HCT116 (cell line): ENCODE data around the gene PRND. TPM values are rescaled to one million over a fixed set of nuclear protein-coding genes. Genes with fewer than 3 reads are reported as not detected.

Experiments
- ATAC-seq: fragments of 200-7000 bp; cut with Tn5 transposase; 2 replicates; pipeline ENCODE4 v1.9.1; 2020; ENCODE audit warnings: mild to moderate bottlenecking, moderate library complexity
- BruUV-seq: library from RNA; stranded (reverse); fragments of 400-500 nt; replicated peaks from 2 replicates; lab custom pipeline; 2021; lab: Mats Ljungman, UMichigan
- CTCF ChIA-PET: fragments of 300-600 bp; sonication (Branson Sonifier 250); formaldehyde crosslinking; loops from one replicate; lab custom pipeline; 2021; ENCODE audit warnings: antibody characterized with exemption; lab: Charles Lee
- POLR2A ChIA-PET: fragments of 300-600, 350-600 bp; sonication (Branson Sonifier 250); formaldehyde crosslinking; loops from one replicate; lab custom pipeline; 2021; ENCODE audit warnings: antibody characterized with exemption; lab: Charles Lee
- RAD21 ChIA-PET, 2 experiments: fragments of 300-600 bp; sonication (Branson Sonifier 250); formaldehyde crosslinking; loops; one replicate each; lab custom pipeline; 2023; ENCODE audit warnings: low total read pairs in 2 of 2; ENCODE audit not compliant: uncharacterized antibody in 2 of 2, unreplicated experiment in 2 of 2, low non-redundant PET in 1 of 2; lab: Charles Lee
- DNase-seq: peaks from one replicate; pipeline ENCODE4 v3.0.0-alpha.2; 2010; ENCODE audit warnings: low read depth, low spot score
- H2AFZ ChIP-seq: fragments of 200-600 bp; shearing (Covaris generic), sonication (generic); 2 replicates; pipeline ENCODE4 v1.6.1; 2017; ENCODE audit warnings: low read depth, mixed run types, mixed read lengths, antibody characterized with exemption, low read length; ENCODE audit not compliant: poor library complexity, severe bottlenecking
- H3K27ac ChIP-seq: 2 replicates; pipeline ENCODE4 v1.5.1; 2012; ENCODE audit warnings: low read depth, low read length
- H3K27me3 ChIP-seq: fragments of 200-600 bp; sonication (generic); 2 replicates; pipeline ENCODE4 v1.6.1; 2016; ENCODE audit warnings: mixed run types, low read length, mixed read lengths; ENCODE audit not compliant: insufficient read depth
- H3K36me3 ChIP-seq, 2 experiments: fragments of 200-500 bp in 1 of 2; fragments of 200-600 bp in 1 of 2; sonication (Bioruptor generic) in 1 of 2; sonication (generic) in 1 of 2; 2 replicates each; pipeline versions ENCODE4 v1.5.1 to v1.6.1; 2014 to 2016; ENCODE audit warnings: low read length in 2 of 2, inconsistent platforms in 1 of 2, mixed read lengths in 1 of 2, mixed run types in 1 of 2; ENCODE audit not compliant: insufficient read depth in 2 of 2, control insufficient read depth in 1 of 2
- H3K4me1 ChIP-seq, 2 experiments: fragments of 200-600 bp in 1 of 2; sonication (generic) in 1 of 2; 2 replicates each; pipeline versions ENCODE4 v1.5.1 to v1.6.1; 2012 to 2017; ENCODE audit warnings: low read length in 2 of 2, inconsistent platforms in 1 of 2, mild to moderate bottlenecking in 1 of 2, mixed read lengths in 1 of 2, mixed run types in 1 of 2, moderate library complexity in 1 of 2; ENCODE audit not compliant: insufficient read depth in 2 of 2, control insufficient read depth in 1 of 2
- H3K4me2 ChIP-seq: fragments of 200-600 bp; sonication (generic); 2 replicates; pipeline ENCODE4 v1.6.1; 2017; ENCODE audit warnings: mixed run types, low read length, mixed read lengths
- H3K4me3 ChIP-seq, 2 experiments: fragments of 200-600 bp in 1 of 2; sonication (generic) in 1 of 2; replicated peaks in 1 of 2; 2 replicates each; pipeline ENCODE4 v1.5.1; 2011 to 2016; ENCODE audit warnings: low read length in 2 of 2, control low read depth in 1 of 2, low read depth in 1 of 2, mild to moderate bottlenecking in 1 of 2, mixed read lengths in 1 of 2, mixed run types in 1 of 2
- H3K79me2 ChIP-seq: fragments of 200-600 bp; sonication (generic); 2 replicates; pipeline ENCODE4 v1.6.1; 2017; ENCODE audit warnings: mild to moderate bottlenecking, mixed run types, low read length, moderate library complexity, mixed read lengths; ENCODE audit not compliant: insufficient read depth
- H3K9ac ChIP-seq: fragments of 200-600 bp; sonication (generic); 2 replicates; pipeline ENCODE4 v1.6.1; 2016; ENCODE audit warnings: low read length, mixed read lengths
- H3K9me2 ChIP-seq: fragments of 200-600 bp; sonication (generic), shearing (Covaris generic); 2 replicates; pipeline ENCODE4 v1.6.1; 2017; ENCODE audit warnings: mixed run types, mild to moderate bottlenecking, moderate library complexity; ENCODE audit not compliant: insufficient read depth
- H3K9me3 ChIP-seq, 2 experiments: fragments of 200-500 bp in 1 of 2; fragments of 200-600 bp in 1 of 2; sonication (Bioruptor generic) in 1 of 2; sonication (generic) in 1 of 2; 2 replicates each; pipeline ENCODE4 v1.6.1; 2014 to 2017; ENCODE audit warnings: low read length in 2 of 2, mixed read lengths in 2 of 2, inconsistent platforms in 1 of 2, low read depth in 1 of 2, mild to moderate bottlenecking in 1 of 2, mixed run types in 1 of 2, moderate library complexity in 1 of 2; ENCODE audit not compliant: control insufficient read depth in 1 of 2, insufficient read depth in 1 of 2
- H4K20me1 ChIP-seq: fragments of 200-600 bp; sonication (generic), shearing (Covaris generic); 2 replicates; pipeline ENCODE4 v1.6.1; 2017; ENCODE audit warnings: mixed run types, mild to moderate bottlenecking, moderate library complexity; ENCODE audit not compliant: insufficient read depth
- CBX3 ChIP-seq: IDR thresholded peaks from 2 replicates; pipeline ENCODE4 v1.6.1; 2012; ENCODE audit warnings: low read depth
- CTCF ChIP-seq, 3 experiments: fragments of 200-600 bp in 1 of 3; sonication (generic) in 1 of 3; IDR thresholded peaks in 2 of 3; conservative IDR thresholded peaks in 1 of 3; 2 replicates each; pipeline ENCODE4 v1.5.1; 2012 to 2017; ENCODE audit warnings: low read depth in 2 of 3, low read length in 2 of 3, antibody characterized with exemption in 1 of 3, borderline replicate concordance in 1 of 3, control low read depth in 1 of 3, mild to moderate bottlenecking in 1 of 3, mixed read lengths in 1 of 3, mixed run types in 1 of 3, moderate library complexity in 1 of 3; ENCODE audit not compliant: insufficient read depth in 1 of 3
- ELF1 ChIP-seq: IDR thresholded peaks from 2 replicates; pipeline ENCODE4 v1.6.1; 2012; ENCODE audit warnings: low read depth, borderline replicate concordance
- EZH2 ChIP-seq: fragments of 200-600 bp; sonication (generic); IDR thresholded peaks from 2 replicates; pipeline ENCODE4 v1.6.1; 2017; ENCODE audit warnings: antibody characterized with exemption, mixed run types
- EZH2phosphoT487 ChIP-seq: fragments of 200-600 bp; IDR thresholded peaks from 2 replicates; pipeline ENCODE4 v1.6.1; 2018; ENCODE audit warnings: antibody characterized with exemption, borderline replicate concordance
- FOSL1 ChIP-seq: IDR thresholded peaks from 2 replicates; pipeline ENCODE4 v1.6.1; 2012; ENCODE audit warnings: low read depth
- JUND ChIP-seq: IDR thresholded peaks from 2 replicates; pipeline ENCODE4 v1.6.1; 2012
- POLR2A ChIP-seq: IDR thresholded peaks from 2 replicates; pipeline ENCODE4 v1.7.0; 2011; ENCODE audit warnings: borderline replicate concordance; ENCODE audit not compliant: insufficient read depth, insufficient read length; ENCODE audit errors: extremely low read depth
- POLR2AphosphoS5 ChIP-seq: IDR thresholded peaks from 2 replicates; pipeline ENCODE4 v1.6.1; 2011; ENCODE audit warnings: mild to moderate bottlenecking, low read depth, low read length, moderate library complexity
- RAD21 ChIP-seq: IDR thresholded peaks from 2 replicates; pipeline ENCODE4 v1.6.1; 2012; ENCODE audit warnings: low read depth, mild to moderate bottlenecking
- SIN3A ChIP-seq: IDR thresholded peaks from 2 replicates; pipeline ENCODE4 v1.6.1; 2012; ENCODE audit warnings: low read depth
- SP1 ChIP-seq: IDR thresholded peaks from 2 replicates; pipeline ENCODE4 v1.6.1; 2012; ENCODE audit warnings: low read depth
- SRF ChIP-seq: IDR thresholded peaks from 2 replicates; pipeline ENCODE4 v1.6.1; 2012; ENCODE audit warnings: low read depth
- TCF7L2 ChIP-seq: IDR thresholded peaks from 2 replicates; pipeline ENCODE4 v1.7.0; 2011; ENCODE audit warnings: borderline replicate concordance, inconsistent platforms; ENCODE audit not compliant: insufficient read depth, insufficient read length; ENCODE audit errors: extremely low read depth
- YY1 ChIP-seq: IDR thresholded peaks from 2 replicates; pipeline ENCODE4 v1.6.1; 2011; ENCODE audit warnings: low read length, low read depth, moderate library complexity, mild to moderate bottlenecking; ENCODE audit not compliant: insufficient replicate concordance; ENCODE audit errors: extremely low read depth
- ZFX ChIP-seq: fragments of 450-650 bp; IDR thresholded peaks from 2 replicates; pipeline ENCODE4 v1.6.1; 2017
- intact Hi-C: fragments of 100-400 bp; cut with micrococcal nuclease; formaldehyde crosslinking; loops from 2 replicates; pipeline ENCODE4 v1.10.0; 2022
- total RNA-seq: library from RNA; stranded (reverse); gene quantifications from one replicate; pipeline ENCODE4 v1.2.1, GENCODE V29; 2021; ENCODE audit not compliant: unreplicated experiment
- TF ChIP-seq, protein P1 (sequence below): IDR thresholded peaks from 2 replicates; pipeline ENCODE4 v1.6.1; 2011; ENCODE audit warnings: mild to moderate bottlenecking, low read length, moderate library complexity; ENCODE audit not compliant: insufficient replicate concordance; ENCODE audit errors: extremely low read depth
- TF ChIP-seq, protein P2 (sequence below): IDR thresholded peaks from 2 replicates; pipeline ENCODE4 v1.6.1; 2012
- TF ChIP-seq, protein P3 (sequence below): IDR thresholded peaks from 2 replicates; pipeline ENCODE4 v1.6.1; 2012; ENCODE audit warnings: low read depth
- TF ChIP-seq, protein P4 (sequence below): IDR thresholded peaks from 2 replicates; pipeline ENCODE4 v1.6.1; 2012

The PRND gene
- total RNA-seq, 1 experiment from 2014 or later: not detected

DNA sequence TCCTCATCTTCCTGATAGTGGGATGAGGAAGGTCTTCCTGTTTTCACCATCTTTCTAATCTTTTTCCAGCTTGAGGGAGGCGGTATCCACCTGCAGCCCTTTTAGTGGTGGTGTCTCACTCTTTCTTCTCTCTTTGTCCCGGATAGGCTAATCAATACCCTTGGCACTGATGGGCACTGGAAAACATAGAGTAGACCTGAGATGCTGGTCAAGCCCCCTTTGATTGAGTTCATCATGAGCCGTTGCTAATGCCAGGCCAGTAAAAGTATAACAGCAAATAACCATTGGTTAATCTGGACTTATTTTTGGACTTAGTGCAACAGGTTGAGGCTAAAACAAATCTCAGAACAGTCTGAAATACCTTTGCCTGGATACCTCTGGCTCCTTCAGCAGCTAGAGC is 21.8 kb upstream of the PRND start:
- Histone ChIP-seq H3K4me3 (no peak overlapping the region), H3K27ac (no peak overlapping the region), H2AFZ (no peak overlapping the region), H3K79me2 (peaks cover 46% of the 10 kb centered on the region)
- intact Hi-C loops: no loop called here
- RAD21 ChIA-PET: no interaction called here
- TF ChIP-seq EZH2phosphoT487 (no peak), YY1 (no peak), TCF7L2 (no peak), CBX3 (no peak), SP1 (no peak), RAD21 (no peak), SIN3A (no peak), POLR2A (no peak), ELF1 (no peak), SRF (no peak), EZH2 (no peak), FOSL1 (no peak), CTCF (IDR thresholded peaks at IDR 0.05 in 2 of 3, conservative IDR thresholded peaks at IDR 0.05 in 1 of 3; ENCODE audit: borderline replicate concordance in 1 of 3, insufficient read depth in 1 of 3, low read depth in 2 of 3, low read length in 2 of 3) (no peak), JUND (no peak), POLR2AphosphoS5 (no peak), ZFX (no peak)
- TF ChIP-seq, protein P1, sequence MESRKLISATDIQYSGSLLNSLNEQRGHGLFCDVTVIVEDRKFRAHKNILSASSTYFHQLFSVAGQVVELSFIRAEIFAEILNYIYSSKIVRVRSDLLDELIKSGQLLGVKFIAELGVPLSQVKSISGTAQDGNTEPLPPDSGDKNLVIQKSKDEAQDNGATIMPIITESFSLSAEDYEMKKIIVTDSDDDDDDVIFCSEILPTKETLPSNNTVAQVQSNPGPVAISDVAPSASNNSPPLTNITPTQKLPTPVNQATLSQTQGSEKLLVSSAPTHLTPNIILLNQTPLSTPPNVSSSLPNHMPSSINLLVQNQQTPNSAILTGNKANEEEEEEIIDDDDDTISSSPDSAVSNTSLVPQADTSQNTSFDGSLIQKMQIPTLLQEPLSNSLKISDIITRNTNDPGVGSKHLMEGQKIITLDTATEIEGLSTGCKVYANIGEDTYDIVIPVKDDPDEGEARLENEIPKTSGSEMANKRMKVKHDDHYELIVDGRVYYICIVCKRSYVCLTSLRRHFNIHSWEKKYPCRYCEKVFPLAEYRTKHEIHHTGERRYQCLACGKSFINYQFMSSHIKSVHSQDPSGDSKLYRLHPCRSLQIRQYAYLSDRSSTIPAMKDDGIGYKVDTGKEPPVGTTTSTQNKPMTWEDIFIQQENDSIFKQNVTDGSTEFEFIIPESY: no peak
- TF ChIP-seq, protein P2, sequence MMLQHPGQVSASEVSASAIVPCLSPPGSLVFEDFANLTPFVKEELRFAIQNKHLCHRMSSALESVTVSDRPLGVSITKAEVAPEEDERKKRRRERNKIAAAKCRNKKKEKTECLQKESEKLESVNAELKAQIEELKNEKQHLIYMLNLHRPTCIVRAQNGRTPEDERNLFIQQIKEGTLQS: no peak
- TF ChIP-seq, protein P3, sequence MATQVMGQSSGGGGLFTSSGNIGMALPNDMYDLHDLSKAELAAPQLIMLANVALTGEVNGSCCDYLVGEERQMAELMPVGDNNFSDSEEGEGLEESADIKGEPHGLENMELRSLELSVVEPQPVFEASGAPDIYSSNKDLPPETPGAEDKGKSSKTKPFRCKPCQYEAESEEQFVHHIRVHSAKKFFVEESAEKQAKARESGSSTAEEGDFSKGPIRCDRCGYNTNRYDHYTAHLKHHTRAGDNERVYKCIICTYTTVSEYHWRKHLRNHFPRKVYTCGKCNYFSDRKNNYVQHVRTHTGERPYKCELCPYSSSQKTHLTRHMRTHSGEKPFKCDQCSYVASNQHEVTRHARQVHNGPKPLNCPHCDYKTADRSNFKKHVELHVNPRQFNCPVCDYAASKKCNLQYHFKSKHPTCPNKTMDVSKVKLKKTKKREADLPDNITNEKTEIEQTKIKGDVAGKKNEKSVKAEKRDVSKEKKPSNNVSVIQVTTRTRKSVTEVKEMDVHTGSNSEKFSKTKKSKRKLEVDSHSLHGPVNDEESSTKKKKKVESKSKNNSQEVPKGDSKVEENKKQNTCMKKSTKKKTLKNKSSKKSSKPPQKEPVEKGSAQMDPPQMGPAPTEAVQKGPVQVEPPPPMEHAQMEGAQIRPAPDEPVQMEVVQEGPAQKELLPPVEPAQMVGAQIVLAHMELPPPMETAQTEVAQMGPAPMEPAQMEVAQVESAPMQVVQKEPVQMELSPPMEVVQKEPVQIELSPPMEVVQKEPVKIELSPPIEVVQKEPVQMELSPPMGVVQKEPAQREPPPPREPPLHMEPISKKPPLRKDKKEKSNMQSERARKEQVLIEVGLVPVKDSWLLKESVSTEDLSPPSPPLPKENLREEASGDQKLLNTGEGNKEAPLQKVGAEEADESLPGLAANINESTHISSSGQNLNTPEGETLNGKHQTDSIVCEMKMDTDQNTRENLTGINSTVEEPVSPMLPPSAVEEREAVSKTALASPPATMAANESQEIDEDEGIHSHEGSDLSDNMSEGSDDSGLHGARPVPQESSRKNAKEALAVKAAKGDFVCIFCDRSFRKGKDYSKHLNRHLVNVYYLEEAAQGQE: no peak
- TF ChIP-seq, protein P4, sequence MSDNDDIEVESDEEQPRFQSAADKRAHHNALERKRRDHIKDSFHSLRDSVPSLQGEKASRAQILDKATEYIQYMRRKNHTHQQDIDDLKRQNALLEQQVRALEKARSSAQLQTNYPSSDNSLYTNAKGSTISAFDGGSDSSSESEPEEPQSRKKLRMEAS: no peak
- TF ChIP-seq, all 23 proteins: peak for 0
- Histone ChIP-seq H3K4me1 (peaks cover 16 to 22% of the 10 kb centered on the region in 2 experiments), H3K9me2 (no peaks in the 10 kb centered on the region), H3K9ac (no peak overlapping the region), H3K36me3 (peaks cover 19 to 20% of the 10 kb centered on the region in 2 experiments; a peak in 3 of 4 replicates), H3K9me3 (no peaks in the 10 kb centered on the region), H4K20me1 (peaks cover 16% of the 10 kb centered on the region; the same call in 1 of the 2 replicates), H3K4me2 (no peak overlapping the region), H3K27me3 (no peaks in the 10 kb centered on the region)
- DNase-seq (no peak), ATAC-seq (no peak)
- POLR2A ChIA-PET: no interaction called here
- CTCF ChIA-PET: no interaction called here
- no TSS peak for BruUV-seq
